H9 (cell line): Measurements from ENCODE around the gene DLK1. TPM values are rescaled to one million over a fixed set of nuclear protein-coding genes. Genes with fewer than 3 reads are reported as not detected.

Source experiments
- DNase-seq: peaks from one replicate; pipeline ENCODE4 v3.0.0-alpha.2; 2017
- H2AFZ ChIP-seq: one replicate; pipeline ENCODE4 v1.6.1; 2013; ENCODE audit warnings: mild to moderate bottlenecking, low read length, control low read depth, moderate library complexity
- H2AK5ac ChIP-seq: 2 replicates; pipeline ENCODE4 v1.6.1; 2013; ENCODE audit warnings: low read length, control low read depth, mixed read lengths; ENCODE audit not compliant: insufficient read length
- H2BK120ac ChIP-seq: one replicate; pipeline ENCODE4 v1.6.1; 2013; ENCODE audit warnings: low read depth, mild to moderate bottlenecking, low read length, control low read depth, inconsistent platforms; ENCODE audit not compliant: poor library complexity, severe bottlenecking
- H2BK12ac ChIP-seq: 2 replicates; pipeline ENCODE4 v1.6.1; 2013; ENCODE audit warnings: low read length, control low read depth, mixed read lengths, low read depth; ENCODE audit not compliant: insufficient read length
- H2BK15ac ChIP-seq: 2 replicates; pipeline ENCODE4 v1.6.1; 2013; ENCODE audit warnings: low read depth, low read length, control low read depth
- H2BK20ac ChIP-seq: one replicate; pipeline ENCODE4 v1.6.1; 2013; ENCODE audit warnings: low read depth, mild to moderate bottlenecking, low read length, control low read depth, inconsistent platforms; ENCODE audit not compliant: poor library complexity, severe bottlenecking
- H2BK5ac ChIP-seq: 2 replicates; pipeline ENCODE4 v1.6.1; 2013; ENCODE audit warnings: low read length, control low read depth, mixed read lengths; ENCODE audit not compliant: insufficient read length
- H3K14ac ChIP-seq: 2 replicates; pipeline ENCODE4 v1.6.1; 2013; ENCODE audit warnings: low read length, control low read depth; ENCODE audit not compliant: insufficient read depth
- H3K18ac ChIP-seq: 2 replicates; pipeline ENCODE4 v1.6.1; 2013; ENCODE audit warnings: low read depth, mild to moderate bottlenecking, mixed read lengths, low read length, control low read depth; ENCODE audit not compliant: insufficient read length
- H3K23ac ChIP-seq: 2 replicates; pipeline ENCODE4 v1.6.1; 2013; ENCODE audit warnings: low read length, control low read depth, mixed read lengths, low read depth; ENCODE audit not compliant: insufficient read length
- H3K23me2 ChIP-seq: 2 replicates; pipeline ENCODE4 v1.6.1; 2013; ENCODE audit warnings: low read depth, mild to moderate bottlenecking, mixed read lengths, low read length, control low read depth; ENCODE audit not compliant: insufficient read length, poor library complexity, severe bottlenecking
- H3K27ac ChIP-seq: 2 replicates; pipeline ENCODE4 v1.5.1; 2013; ENCODE audit warnings: low read length, control low read depth, mixed read lengths, low read depth; ENCODE audit not compliant: insufficient read length
- H3K27me3 ChIP-seq: 2 replicates; pipeline ENCODE4 v1.6.1; 2013; ENCODE audit warnings: low read length, control low read depth, inconsistent platforms; ENCODE audit not compliant: insufficient read depth
- H3K4ac ChIP-seq: 2 replicates; pipeline ENCODE4 v1.6.1; 2013; ENCODE audit warnings: low read depth, mild to moderate bottlenecking, control low read depth, inconsistent platforms, low read length, moderate library complexity
- H3K4me1 ChIP-seq: 2 replicates; pipeline ENCODE4 v1.6.1; 2013; ENCODE audit warnings: low read length, control low read depth, inconsistent platforms; ENCODE audit not compliant: insufficient read depth
- H3K4me2 ChIP-seq: 2 replicates; pipeline ENCODE4 v1.6.1; 2013; ENCODE audit warnings: low read length, control low read depth, mixed read lengths; ENCODE audit not compliant: insufficient read length, insufficient read depth
- H3K56ac ChIP-seq: 2 replicates; pipeline ENCODE4 v1.6.1; 2013; ENCODE audit warnings: low read depth, mild to moderate bottlenecking, mixed read lengths, low read length, control low read depth; ENCODE audit not compliant: insufficient read length
- H3K79me1 ChIP-seq: 2 replicates; pipeline ENCODE4 v1.6.1; 2013; ENCODE audit warnings: low read depth, mild to moderate bottlenecking, moderate library complexity, low read length, control low read depth, inconsistent platforms; ENCODE audit not compliant: insufficient read depth, poor library complexity, severe bottlenecking
- H3K79me2 ChIP-seq: 2 replicates; pipeline ENCODE4 v1.6.1; 2013; ENCODE audit warnings: low read length, control low read depth, inconsistent platforms; ENCODE audit not compliant: insufficient read depth
- H3K9ac ChIP-seq: 2 replicates; pipeline ENCODE4 v1.6.1; 2013; ENCODE audit warnings: low read length, control low read depth, mixed read lengths; ENCODE audit not compliant: insufficient read length; ENCODE audit errors: extremely low read depth
- H3K9me3 ChIP-seq: one replicate; pipeline ENCODE4 v1.6.1; 2013; ENCODE audit warnings: low read depth, low read length, inconsistent platforms; ENCODE audit not compliant: control insufficient read depth
- H3T11ph ChIP-seq: one replicate; pipeline ENCODE4 v1.6.1; 2013; ENCODE audit warnings: mild to moderate bottlenecking, low read length, control low read depth, inconsistent platforms
- H4K20me1 ChIP-seq: one replicate; pipeline ENCODE4 v1.6.1; 2013; ENCODE audit not compliant: control insufficient read depth, insufficient read length, insufficient read depth
- H4K5ac ChIP-seq: 2 replicates; pipeline ENCODE4 v1.6.1; 2013; ENCODE audit warnings: low read depth, mild to moderate bottlenecking, mixed read lengths, low read length, control low read depth; ENCODE audit not compliant: insufficient read length
- H4K8ac ChIP-seq: replicated peaks from 2 replicates; pipeline ENCODE4 v1.6.1; 2013; ENCODE audit warnings: low read length, control low read depth, mixed read lengths, low read depth; ENCODE audit not compliant: insufficient read length
- H4K91ac ChIP-seq: 2 replicates; pipeline ENCODE4 v1.6.1; 2013; ENCODE audit warnings: low read depth, mild to moderate bottlenecking, moderate library complexity, mixed read lengths, low read length, control low read depth; ENCODE audit not compliant: insufficient read length
- H3K27ac Mint-ChIP-seq, 3 experiments: 2 replicates in 2 of 3; 3 replicates in 1 of 3; pipeline ENCODE4 v1.8.0; 2020 to 2021; ENCODE audit warnings: mixed read lengths in 3 of 3, mild to moderate bottlenecking in 1 of 3, moderate library complexity in 1 of 3
- H3K27me3 Mint-ChIP-seq: 2 replicates; pipeline ENCODE4 v1.8.0; 2021; ENCODE audit warnings: low read depth, mild to moderate bottlenecking, moderate library complexity, mixed read lengths
- H3K36me3 Mint-ChIP-seq, 3 experiments: 2 replicates in 2 of 3; 3 replicates in 1 of 3; pipeline ENCODE4 v1.8.0; 2020 to 2021; ENCODE audit warnings: low read depth in 3 of 3, mixed read lengths in 3 of 3; ENCODE audit not compliant: insufficient read depth in 1 of 3
- H3K4me1 Mint-ChIP-seq, 2 experiments: 2 replicates each; pipeline ENCODE4 v1.8.0; 2020; ENCODE audit warnings: mixed read lengths in 2 of 2
- H3K4me3 Mint-ChIP-seq, 2 experiments: 2 replicates in 1 of 2; 3 replicates in 1 of 2; pipeline ENCODE4 v1.8.0; 2020 to 2021; ENCODE audit warnings: mild to moderate bottlenecking in 2 of 2, mixed read lengths in 2 of 2, moderate library complexity in 1 of 2
- H3K9me3 Mint-ChIP-seq, 2 experiments: 2 replicates in 1 of 2; 3 replicates in 1 of 2; pipeline ENCODE4 v1.8.0; 2020; ENCODE audit warnings: mild to moderate bottlenecking in 2 of 2, mixed read lengths in 2 of 2, moderate library complexity in 1 of 2
- WGBS: extraction: QIAGEN DNeasy Blood & Tissue Kit; methylation state at CpG from one replicate; pipeline ENCODE4 v1.1.7; 2013; ENCODE audit warnings: missing lambda C conversion rate, low lambda C conversion rate, mixed read lengths; ENCODE audit not compliant: insufficient read length; ENCODE audit errors: extremely low coverage; 5-methylcytosine and 5-hydroxymethylcytosine counted together
- total RNA-seq: library from RNA; stranded (reverse); gene quantifications from 2 replicates; pipeline ENCODE4 v1.2.1, GENCODE V29; 2021
- TF ChIP-seq, protein P1 (sequence below): fragments of 200-600 bp; sonication (generic); conservative IDR thresholded peaks from 3 replicates; pipeline ENCODE4 v1.8.0; 2021; ENCODE audit warnings: antibody characterized with exemption, mild to moderate bottlenecking

The DLK1 gene
- total RNA-seq, 1 experiment from 2014 or later = 2.8 TPM

DNA sequence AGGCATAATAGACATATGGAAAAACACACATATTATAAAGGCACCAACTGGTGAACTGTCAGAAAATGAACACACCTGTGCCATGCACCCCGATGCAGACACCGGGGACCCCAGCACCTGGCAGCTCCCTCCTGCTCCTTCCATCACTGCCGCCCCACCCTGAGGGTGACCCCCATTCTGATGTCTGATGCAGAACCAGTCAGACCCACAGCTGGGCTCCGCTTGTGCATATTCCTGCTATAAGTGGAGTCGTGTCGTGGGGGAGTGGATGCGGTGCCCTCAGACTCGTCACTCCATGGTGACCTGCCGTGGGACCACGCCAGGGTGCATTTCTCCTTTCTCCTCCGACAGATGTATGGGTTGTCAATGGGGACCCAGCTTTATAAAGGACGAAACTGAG, 53.6 kb downstream of the DLK1 start:
- TF ChIP-seq, protein P1, sequence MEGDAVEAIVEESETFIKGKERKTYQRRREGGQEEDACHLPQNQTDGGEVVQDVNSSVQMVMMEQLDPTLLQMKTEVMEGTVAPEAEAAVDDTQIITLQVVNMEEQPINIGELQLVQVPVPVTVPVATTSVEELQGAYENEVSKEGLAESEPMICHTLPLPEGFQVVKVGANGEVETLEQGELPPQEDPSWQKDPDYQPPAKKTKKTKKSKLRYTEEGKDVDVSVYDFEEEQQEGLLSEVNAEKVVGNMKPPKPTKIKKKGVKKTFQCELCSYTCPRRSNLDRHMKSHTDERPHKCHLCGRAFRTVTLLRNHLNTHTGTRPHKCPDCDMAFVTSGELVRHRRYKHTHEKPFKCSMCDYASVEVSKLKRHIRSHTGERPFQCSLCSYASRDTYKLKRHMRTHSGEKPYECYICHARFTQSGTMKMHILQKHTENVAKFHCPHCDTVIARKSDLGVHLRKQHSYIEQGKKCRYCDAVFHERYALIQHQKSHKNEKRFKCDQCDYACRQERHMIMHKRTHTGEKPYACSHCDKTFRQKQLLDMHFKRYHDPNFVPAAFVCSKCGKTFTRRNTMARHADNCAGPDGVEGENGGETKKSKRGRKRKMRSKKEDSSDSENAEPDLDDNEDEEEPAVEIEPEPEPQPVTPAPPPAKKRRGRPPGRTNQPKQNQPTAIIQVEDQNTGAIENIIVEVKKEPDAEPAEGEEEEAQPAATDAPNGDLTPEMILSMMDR = no peak
- Histone ChIP-seq H3K14ac (no peak overlapping the region), H3K27ac (no peak overlapping the region), H3K18ac (no peak overlapping the region), H2BK15ac (no peak overlapping the region), H4K5ac (no peak overlapping the region), H2AK5ac (no peak overlapping the region), H4K20me1 (no peaks in the 10 kb centered on the region), H3K9ac (no peak overlapping the region), H2BK120ac (no peak overlapping the region), H2BK20ac (no peak overlapping the region), H4K91ac (no peak overlapping the region), H3K79me2 (no peaks in the 10 kb centered on the region), H3K79me1 (no peaks in the 10 kb centered on the region), H2AFZ (no peak overlapping the region), H2BK12ac (no peak overlapping the region), H3K23me2 (no peaks in the 10 kb centered on the region), H3K4me1 (no peaks in the 10 kb centered on the region), H3K27me3 (no peaks in the 10 kb centered on the region), H3K56ac (no peak overlapping the region), H3K23ac (no peak overlapping the region), H2BK5ac (no peak overlapping the region), H3T11ph (no peak overlapping the region), H3K4me2 (no peak overlapping the region), H3K9me3 (no peaks in the 10 kb centered on the region), H4K8ac (no peak overlapping the region), H3K4ac (no peak overlapping the region)
- no CpG with 5 or more reads among the region's 12 CpGs for WGBS
- Mint-ChIP-seq H3K4me1 (peaks cover 0 to 8% of the 10 kb centered on the region in 2 experiments; a peak in 2 of 4 replicates), H3K27ac (no peak overlapping the region), H3K27me3 (peaks cover 14% of the 10 kb centered on the region), H3K9me3 (no peaks in the 10 kb centered on the region; a peak in 1 of 5 replicates), H3K36me3 (no peaks in the 10 kb centered on the region), H3K4me3 (no peak overlapping the region; a peak in 1 of 5 replicates)
- DNase-seq = no peak
